ENCODE measurements around the gene ZNF746. TPM values are rescaled to one million over a fixed set of nuclear protein-coding genes. Genes with fewer than 3 reads are reported as not detected.

The ZNF746 gene
- total and polyA plus RNA-seq, 2 donors (not counting 1 experiment from before 2014, with no cell fraction given) = 5.9 to 21.5 TPM

- H4K20me1 ChIP-seq (ENCODE audit: control insufficient read depth, extremely low read depth, insufficient read depth, low read length) = no peaks in the 10 kb centered on the region
- DNase-seq (ENCODE audit: low read depth in 2 of 2) = no peak
- H3K9ac ChIP-seq (ENCODE audit: insufficient read depth, low read length) = no peak overlapping the region
- no peaks in the 10 kb centered on the region for H3K36me3 ChIP-seq (ENCODE audit: control insufficient read depth, insufficient read depth, low read length)
- H3K9me3 ChIP-seq (ENCODE audit: control insufficient read depth, insufficient read depth, low read depth, low read length) = no peaks in the 10 kb centered on the region
- H3K4me1 ChIP-seq (ENCODE audit: control insufficient read depth, extremely low read depth, insufficient read depth, low read length) = no peaks in the 10 kb centered on the region
- H3K79me2 ChIP-seq (ENCODE audit: control insufficient read depth, insufficient read depth, low read length) = peaks cover 23% of the 10 kb centered on the region
- no peak overlapping the region for H3K4me2 ChIP-seq (ENCODE audit: extremely low read depth, insufficient read depth, low read length)
- H3K27me3 ChIP-seq (ENCODE audit: control insufficient read depth, insufficient read depth, low read length) = no peaks in the 10 kb centered on the region
- no peak overlapping the region for H3K27ac ChIP-seq (ENCODE audit: insufficient read depth, low read length)
- TF ChIP-seq CTCF (conservative IDR thresholded peaks at IDR 0.05 in 1 of 2, IDR thresholded peaks at IDR 0.05 in 1 of 2; ENCODE audit: low read depth in 1 of 2, low read length in 2 of 2) (no peak), EZH2 (IDR thresholded peaks at IDR 0.05; ENCODE audit: low read length, missing control alignments) (no peak)
- H2AFZ ChIP-seq (ENCODE audit: low read length) = no peak overlapping the region
- no peak overlapping the region for H3K4me3 ChIP-seq (replicated peaks in 1 of 4; ENCODE audit: control extremely low read depth in 1 of 4, insufficient read depth in 1 of 4, low read depth in 3 of 4, low read length in 4 of 4)
Measured at GRCh38 chr7:149462101-149462520, 35.5 kb downstream of the ZNF746 start.

DNA sequence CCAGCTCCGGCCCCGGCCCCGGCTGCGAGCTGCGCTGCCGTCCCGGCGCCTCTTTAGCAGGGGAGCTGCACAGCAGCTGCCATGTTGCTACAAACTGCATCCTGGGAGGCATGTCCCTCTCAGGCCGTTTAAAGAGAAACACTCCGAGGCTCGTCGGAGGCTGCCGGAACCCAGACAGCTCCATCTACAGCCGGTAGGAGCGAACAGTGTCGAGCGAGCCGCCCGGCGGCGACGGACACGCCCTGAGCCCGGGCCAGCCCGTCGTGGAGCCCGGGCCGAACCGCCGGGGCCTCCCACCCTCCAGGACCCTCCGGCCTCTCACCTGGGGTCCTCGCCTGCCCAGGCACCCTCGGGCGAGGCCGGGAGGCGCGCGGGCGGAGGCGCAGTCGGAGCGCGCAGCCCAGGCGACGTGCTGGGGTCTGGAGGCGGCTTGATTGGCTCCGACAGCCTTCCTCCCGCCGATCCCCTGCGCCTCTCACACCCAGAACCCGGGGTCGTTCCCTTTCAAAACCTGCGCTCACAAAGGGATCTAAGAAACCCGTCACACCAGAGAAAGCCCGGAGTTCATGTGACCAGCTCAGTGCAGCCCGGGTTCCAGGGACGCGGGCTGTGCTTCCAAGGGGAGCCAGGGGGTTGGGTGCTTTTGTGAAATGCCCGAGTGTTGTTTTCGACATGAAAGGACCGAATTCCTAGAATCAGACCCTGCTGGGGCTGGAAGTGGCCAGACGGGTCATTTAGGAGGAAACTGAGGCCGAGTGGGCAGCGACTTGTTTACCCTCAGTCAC, 36.9 kb downstream of the ZNF746 start, which contains the start of gene ZNF777:
TSS of gene ZNF777 (minus strand) at position 570 of the 785 bp plus-strand sequence. CDS start 5,040 bp downstream, outside the sequence.
- Histone ChIP-seq H3K9ac (ENCODE audit: insufficient read depth, low read length) (peak within 1 kb of the TSS; percentile 76), H3K9me3 (ENCODE audit: control insufficient read depth, insufficient read depth, low read depth, low read length) (no peaks in the 10 kb centered on the region), H3K4me3 (replicated peaks in 1 of 4; ENCODE audit: control extremely low read depth in 1 of 4, insufficient read depth in 1 of 4, low read depth in 3 of 4, low read length in 4 of 4) (peak within 1 kb of the TSS; percentile 40 to 75 (median 62)), H3K27ac (ENCODE audit: insufficient read depth, low read length) (peak within 1 kb of the TSS; percentile 53), H3K79me2 (ENCODE audit: control insufficient read depth, insufficient read depth, low read length) (peaks cover 33% of the 10 kb centered on the region), H4K20me1 (ENCODE audit: control insufficient read depth, extremely low read depth, insufficient read depth, low read length) (no peaks in the 10 kb centered on the region), H3K36me3 (ENCODE audit: control insufficient read depth, insufficient read depth, low read length) (no peaks in the 10 kb centered on the region), H2AFZ (ENCODE audit: low read length) (peak within 1 kb of the TSS; percentile 64), H3K4me2 (ENCODE audit: extremely low read depth, insufficient read depth, low read length) (peak within 1 kb of the TSS; percentile 79), H3K27me3 (ENCODE audit: control insufficient read depth, insufficient read depth, low read length) (no peaks in the 10 kb centered on the region), H3K4me1 (ENCODE audit: control insufficient read depth, extremely low read depth, insufficient read depth, low read length) (no peaks in the 10 kb centered on the region)
- TF ChIP-seq CTCF (conservative IDR thresholded peaks at IDR 0.05 in 1 of 2, IDR thresholded peaks at IDR 0.05 in 1 of 2; ENCODE audit: low read depth in 1 of 2, low read length in 2 of 2) (peak; percentile 34 to 43), EZH2 (IDR thresholded peaks at IDR 0.05; ENCODE audit: low read length, missing control alignments) (no peak)
- DNase-seq (ENCODE audit: low read depth in 2 of 2) = peak; percentile 88 to 89

DNA sequence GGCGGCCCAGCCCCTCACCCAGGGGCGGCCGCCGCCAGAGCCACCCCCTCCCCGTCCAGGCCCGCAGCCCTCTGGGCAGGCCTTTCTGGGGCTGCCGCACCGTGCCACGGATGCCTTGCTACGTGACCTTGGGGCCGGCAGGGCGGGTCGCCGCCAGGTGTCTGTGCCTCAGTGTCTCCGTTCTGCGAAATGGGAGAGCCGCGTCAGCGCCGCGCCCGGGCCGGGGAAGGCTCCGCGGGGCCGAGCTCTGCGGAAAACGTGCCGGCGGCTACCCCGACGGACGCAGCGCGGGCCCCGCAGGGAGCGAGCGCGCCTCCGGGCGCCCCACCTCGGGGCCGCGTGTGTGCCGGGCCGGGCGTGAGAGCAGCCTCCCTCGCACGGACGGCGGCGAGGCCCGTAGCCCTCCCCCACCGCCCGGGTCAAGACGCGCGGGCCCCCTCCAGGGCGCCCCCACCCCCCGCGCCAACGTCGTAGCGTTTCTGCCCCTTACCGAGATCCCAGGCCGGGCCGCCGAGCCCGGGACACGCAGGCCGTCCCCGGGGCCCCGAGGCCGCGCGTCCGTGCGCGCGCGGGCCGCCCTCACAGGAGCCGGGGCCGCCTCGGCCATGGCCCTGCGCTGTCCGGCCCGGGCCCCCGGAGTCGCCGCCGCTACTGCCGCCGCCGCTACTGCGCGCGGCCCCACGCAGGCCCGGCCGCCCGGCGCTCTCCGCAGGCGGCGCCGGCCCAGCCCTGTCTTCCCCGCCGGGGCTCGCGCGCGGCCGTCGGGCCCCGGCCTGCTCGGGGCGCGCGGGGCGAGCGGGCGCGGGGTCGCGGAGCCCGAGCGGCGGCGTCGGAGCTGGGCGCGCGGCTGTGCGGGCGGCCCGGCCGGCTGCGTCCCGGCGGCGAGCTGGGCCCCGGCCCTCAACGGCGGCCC, 37.8 kb downstream of the ZNF746 start:
- TF ChIP-seq EZH2 (IDR thresholded peaks at IDR 0.05; ENCODE audit: low read length, missing control alignments) = no peak
- TF ChIP-seq CTCF (conservative IDR thresholded peaks at IDR 0.05 in 1 of 2, IDR thresholded peaks at IDR 0.05 in 1 of 2; ENCODE audit: low read depth in 1 of 2, low read length in 2 of 2) = no peak
- H3K27ac ChIP-seq (ENCODE audit: insufficient read depth, low read length) = no peak overlapping the region
- H3K9ac ChIP-seq (ENCODE audit: insufficient read depth, low read length) = peak overlapping the region; percentile 57
- H3K9me3 ChIP-seq (ENCODE audit: control insufficient read depth, insufficient read depth, low read depth, low read length) = no peaks in the 10 kb centered on the region
- H3K4me2 ChIP-seq (ENCODE audit: extremely low read depth, insufficient read depth, low read length) = peak overlapping the region; percentile 84
- no peaks in the 10 kb centered on the region for H3K27me3 ChIP-seq (ENCODE audit: control insufficient read depth, insufficient read depth, low read length)
- H3K79me2 ChIP-seq (ENCODE audit: control insufficient read depth, insufficient read depth, low read length) = peaks cover 33% of the 10 kb centered on the region
- H2AFZ ChIP-seq (ENCODE audit: low read length) = no peak overlapping the region
- H4K20me1 ChIP-seq (ENCODE audit: control insufficient read depth, extremely low read depth, insufficient read depth, low read length) = no peaks in the 10 kb centered on the region
- no peaks in the 10 kb centered on the region for H3K4me1 ChIP-seq (ENCODE audit: control insufficient read depth, extremely low read depth, insufficient read depth, low read length)
- H3K4me3 ChIP-seq (replicated peaks in 1 of 4; ENCODE audit: control extremely low read depth in 1 of 4, insufficient read depth in 1 of 4, low read depth in 3 of 4, low read length in 4 of 4) = peak overlapping the region; percentile 9 to 62 (median 46)
- H3K36me3 ChIP-seq (ENCODE audit: control insufficient read depth, insufficient read depth, low read length) = peaks cover 4% of the 10 kb centered on the region
- peak in 1 of 2 donors; percentile 25 for DNase-seq (ENCODE audit: low read depth in 2 of 2)
